NCI-H2227 (cell line): ENCODE measurements around the gene PQBP1.
A peak's percentile ranks its signal among the peaks of the same experiment; 100 is the strongest.
"Not testable (repeated sequence)": the region's sequence is repeated elsewhere in the genome, so short reads cannot be mapped to it uniquely, and the experiment has no call there.

Experiments
- DNase-seq: peaks from one replicate; lab custom pipeline; 2025; ENCODE audit not compliant: unreplicated experiment; lab: John Stamatoyannopoulos, UW

The PQBP1 gene, protein sequence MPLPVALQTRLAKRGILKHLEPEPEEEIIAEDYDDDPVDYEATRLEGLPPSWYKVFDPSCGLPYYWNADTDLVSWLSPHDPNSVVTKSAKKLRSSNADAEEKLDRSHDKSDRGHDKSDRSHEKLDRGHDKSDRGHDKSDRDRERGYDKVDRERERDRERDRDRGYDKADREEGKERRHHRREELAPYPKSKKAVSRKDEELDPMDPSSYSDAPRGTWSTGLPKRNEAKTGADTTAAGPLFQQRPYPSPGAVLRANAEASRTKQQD

DNA sequence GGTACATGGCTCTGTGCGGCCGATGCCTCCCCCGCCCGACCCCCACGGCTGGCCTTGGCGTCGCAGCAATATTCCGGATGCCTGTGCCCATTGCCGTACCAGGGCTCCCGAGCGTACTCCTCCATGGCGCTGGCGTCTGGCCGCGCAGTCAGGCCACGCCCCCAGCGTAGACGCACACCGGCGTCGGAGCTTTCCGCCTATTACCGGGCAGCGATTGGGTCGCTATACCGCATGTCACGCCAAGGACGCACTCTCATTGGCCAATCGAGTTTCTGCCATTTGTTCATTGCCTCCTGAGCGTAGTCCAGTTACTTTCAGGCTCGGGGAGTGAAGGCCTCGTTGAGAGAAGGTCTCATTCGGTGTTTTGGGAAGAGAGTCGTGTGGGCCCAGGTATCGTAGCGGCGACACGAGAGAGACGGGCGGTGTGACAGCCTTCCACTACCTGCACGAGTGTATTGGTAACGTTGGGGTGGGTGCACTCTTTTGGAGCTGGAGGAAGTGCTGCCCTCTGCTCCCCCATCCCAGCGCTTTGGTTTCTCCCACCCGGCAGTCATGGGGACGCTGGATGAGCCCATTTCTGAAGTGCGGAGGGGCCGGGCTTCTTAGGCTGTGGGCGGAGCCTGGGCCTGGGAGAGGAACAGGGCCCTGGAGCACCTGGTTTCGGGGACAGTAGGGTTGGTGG is at the start of gene PQBP1, which contains the start of gene TIMM17B:
TSS of gene PQBP1 (plus strand) at position 306 of the 682 bp plus-strand sequence. CDS start 580 bp downstream, outside the sequence.
TSS of gene TIMM17B (minus strand) at position 144 of the 682 bp plus-strand sequence. CDS start at position 125, 19 bp downstream.
- peak; percentile 99 for DNase-seq

DNA sequence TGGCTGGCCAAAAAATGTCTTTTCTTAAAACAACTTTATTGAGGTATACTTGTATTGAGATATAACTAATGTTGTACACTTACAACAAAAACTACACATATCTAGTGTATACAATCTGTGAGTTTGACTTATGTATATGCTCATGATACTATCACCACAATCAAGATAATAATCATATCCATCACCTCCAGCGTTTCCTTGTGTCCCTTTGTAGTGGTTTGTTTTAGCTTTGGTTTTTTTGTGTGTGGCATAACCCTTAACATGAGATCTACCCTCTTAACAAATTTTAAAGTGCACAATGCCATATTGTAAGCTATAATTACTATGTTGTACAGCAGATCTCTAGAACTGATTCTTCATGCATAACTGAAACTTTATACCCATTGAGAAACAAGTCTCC is 48.9 kb upstream of the PQBP1 start:
- no peak for DNase-seq

DNA sequence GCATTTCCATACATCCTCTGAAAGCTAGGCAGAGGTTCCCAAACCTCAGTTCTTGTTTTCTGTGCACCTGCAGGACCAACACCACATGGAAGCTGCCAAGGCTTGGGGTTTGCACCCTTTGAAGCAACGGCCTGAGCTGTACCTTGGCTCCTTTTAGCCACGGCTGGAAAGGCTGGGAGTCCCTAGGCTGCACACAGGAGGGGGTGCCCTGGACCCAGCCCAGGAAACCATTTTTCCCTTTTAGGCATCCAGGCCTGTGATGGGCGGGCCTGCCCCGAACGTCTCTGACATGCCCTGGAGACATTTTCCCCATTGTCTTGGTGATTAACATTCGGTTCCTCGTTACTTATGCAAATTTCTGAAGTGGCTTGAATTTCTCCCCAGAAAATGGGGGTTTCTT is 44.9 kb upstream of the PQBP1 start:
- DNase-seq, result no peak

DNA sequence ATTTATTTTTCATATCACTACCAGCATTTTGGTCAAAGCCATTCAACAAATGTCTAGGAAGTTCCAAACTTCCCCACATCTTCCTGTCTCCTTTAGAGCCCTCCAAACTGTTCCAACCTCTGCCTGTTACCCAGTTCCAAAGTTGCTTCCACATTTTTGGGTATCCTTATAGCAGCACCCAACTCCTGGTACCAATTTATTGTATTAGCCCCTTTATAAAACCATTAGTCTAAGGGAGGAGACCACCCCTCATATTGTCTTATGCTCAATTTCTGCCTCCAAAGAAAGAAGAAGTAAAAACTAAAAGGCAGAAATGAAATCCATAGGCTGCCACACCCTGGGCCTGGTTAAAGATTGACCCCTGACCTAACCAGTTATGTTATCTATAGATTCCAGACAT is 44.2 kb upstream of the PQBP1 start:
- not testable (repeated sequence) for DNase-seq

DNA sequence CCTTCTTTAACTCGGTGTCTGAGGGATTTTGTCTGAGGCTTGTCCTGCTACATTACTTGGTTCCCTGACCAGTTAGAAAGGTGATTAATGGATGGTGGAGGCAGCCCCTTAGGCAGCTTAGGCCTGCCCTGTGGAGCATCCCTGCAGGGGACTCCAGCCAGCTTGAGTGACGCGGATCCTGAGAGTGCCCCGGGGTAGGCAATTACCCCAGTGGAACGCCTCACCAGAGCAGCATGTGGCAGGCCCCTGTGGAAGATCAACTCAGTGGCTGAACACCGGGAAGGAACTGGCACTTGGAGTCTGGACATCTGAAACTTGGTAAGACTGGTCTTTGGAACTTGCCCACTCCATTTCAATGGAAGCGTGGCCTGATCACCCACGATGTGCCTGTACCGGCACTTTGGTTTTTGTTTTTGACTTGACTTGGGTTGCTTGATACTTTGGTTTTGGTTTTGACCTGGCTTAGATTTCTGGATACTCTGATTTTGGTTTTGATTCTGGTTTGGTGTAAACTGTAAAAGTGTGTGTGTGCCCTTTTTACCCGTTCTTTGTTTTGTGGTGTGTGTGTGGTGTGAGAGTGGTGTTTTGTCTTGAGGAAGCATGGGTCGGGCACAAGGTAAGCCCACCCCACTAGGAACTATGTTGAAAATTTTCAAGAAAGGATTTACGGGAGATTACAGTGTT is 43.5 kb upstream of the PQBP1 start:
- DNase-seq, result not testable (repeated sequence)

DNA sequence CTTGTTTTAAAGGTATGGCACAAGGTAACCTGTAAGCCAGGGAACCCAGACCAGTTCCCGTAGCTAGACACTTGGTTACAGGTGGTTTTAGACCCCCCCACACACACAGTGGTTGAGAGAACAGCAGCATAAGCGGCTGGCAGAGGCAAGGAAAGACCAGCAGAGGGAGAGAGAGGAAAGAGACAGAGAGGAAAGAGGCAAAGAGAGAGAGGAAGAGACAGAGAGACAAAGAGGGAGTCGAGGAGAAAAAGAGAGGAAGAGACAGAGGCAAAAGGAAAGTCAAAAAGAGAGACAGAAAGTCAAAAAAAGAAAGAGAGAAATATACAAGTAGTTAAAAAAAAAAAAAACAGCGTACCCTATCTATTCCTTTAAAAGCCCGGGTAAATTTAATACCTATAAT is 42.8 kb upstream of the PQBP1 start:
- peak; percentile 22 for DNase-seq

DNA sequence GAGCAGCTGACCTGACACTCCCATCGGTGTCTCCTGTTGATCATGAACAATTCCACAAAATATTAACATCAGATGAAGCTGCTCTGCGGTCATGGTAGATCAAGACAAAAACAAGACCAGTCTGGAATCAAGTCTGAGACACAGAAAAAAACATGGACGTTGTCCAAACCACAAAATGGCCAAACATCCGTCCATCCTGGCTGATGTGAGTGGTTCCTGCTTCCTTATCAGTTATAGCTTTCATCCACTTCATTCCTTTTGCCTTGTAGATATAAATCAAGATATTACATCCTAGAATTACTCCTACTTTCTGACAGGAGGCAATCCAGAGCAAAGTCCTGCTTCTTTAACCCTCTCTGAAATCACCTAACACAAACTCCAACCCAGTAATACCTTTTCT is 33.5 kb upstream of the PQBP1 start:
- DNase-seq, result no peak

DNA sequence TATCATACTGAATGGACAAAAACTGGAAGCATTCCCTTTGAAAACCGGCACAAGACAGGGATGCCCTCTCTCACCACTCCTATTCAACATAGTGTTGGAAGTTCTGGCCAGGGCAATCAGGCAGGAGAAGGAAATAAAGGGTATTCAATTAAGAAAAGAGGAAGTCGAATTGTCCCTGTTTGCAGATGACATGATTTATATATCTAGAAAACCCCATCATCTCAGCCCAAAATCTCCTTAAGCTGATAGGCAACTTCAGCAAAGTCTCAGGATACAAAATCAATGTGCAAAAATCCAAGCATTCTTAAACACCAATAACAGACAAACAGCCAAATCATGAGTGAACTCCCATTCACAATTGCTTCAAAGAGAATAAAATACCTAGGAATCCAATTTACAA is 25.7 kb upstream of the PQBP1 start:
- not testable (repeated sequence) for DNase-seq

DNA sequence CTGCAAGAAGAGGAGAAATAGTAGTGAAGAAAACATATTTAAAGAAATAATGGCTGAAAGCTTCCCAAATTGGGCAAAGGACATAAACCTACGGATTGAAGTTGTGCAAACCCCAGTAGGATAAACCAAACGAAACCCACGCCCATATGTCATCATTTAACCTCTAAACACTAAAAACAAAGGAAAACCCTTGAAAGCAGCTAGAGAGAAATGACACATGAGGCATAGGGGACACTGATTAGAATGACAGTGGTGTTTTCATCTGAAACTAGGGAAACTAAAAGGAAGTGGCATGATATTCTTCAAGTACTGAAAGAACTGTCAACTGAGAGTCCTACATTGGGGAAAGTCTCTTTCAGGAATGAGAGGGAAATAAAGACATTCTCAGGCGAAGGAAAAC is 20.8 kb upstream of the PQBP1 start:
- not testable (repeated sequence) for DNase-seq

DNA sequence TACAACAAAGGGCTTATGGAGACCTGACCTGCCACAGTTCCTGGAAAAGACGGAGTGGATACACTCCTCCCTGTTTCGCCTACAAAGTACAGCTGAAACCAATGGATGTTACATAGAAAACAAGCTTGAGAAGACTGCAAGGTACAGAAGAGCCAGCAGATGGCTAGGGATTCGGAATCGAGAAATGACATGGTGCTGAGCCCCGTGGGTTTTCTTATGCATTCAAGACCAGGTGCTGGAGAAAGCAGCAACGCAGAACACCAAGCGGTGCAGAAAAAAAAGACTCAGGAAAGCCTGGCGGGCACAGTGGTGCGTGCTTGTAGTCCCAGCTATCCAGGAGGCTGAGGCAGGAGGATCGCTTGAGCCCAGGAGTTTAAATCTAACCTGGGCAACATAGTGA is 14.0 kb upstream of the PQBP1 start:
- DNase-seq, result peak; percentile 31

DNA sequence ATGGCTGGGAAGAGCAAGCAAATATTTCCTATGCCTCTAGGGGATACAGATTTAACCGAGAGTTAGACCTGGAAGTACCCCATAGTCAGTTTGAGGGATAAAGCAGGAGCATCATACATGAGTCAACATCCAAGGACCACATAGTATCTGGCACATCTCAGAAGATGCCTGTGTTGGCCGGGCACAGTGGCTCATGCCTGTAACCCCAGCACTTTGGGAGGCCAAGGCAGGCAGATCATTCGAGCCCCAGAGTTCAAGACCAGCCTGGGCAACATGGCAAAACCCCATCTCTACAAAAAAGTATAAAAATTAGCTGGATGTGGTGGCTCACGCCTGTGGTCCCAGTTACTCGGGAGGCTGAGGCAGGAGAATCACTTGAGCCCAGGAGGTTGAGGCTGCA is 11.1 kb upstream of the PQBP1 start:
- DNase-seq, result not testable (repeated sequence)

DNA sequence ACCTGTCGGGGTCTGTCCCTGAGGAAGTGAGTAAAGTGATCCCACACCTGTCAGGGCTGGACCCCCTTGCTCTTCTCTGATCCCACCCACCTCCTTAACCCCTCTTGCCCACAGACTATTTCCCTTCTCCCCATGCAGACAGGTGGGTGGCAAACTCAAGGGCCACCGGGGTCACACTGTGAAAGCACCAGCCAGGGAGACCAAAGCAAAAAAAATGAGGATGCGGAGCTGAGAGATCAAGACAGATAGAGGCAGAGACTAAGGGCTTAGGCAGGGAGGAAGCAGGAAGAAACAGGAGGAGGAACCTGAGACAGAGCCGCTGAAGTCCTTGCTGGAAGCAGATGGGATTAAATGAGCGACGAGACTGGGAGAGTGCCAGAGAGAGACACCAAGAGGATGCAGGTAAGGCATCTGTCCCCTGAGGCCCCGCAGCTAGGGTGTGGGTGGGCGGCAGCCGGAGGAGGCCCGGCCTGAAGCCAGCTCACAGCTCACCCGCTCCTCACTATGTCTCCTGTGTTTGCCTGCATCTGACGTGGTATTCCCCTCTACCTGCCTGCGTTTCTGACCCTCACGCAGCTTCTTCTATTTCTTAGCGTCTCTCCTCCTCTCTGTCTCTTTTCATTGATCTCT is 7.3 kb upstream of the PQBP1 start:
- no peak for DNase-seq

DNA sequence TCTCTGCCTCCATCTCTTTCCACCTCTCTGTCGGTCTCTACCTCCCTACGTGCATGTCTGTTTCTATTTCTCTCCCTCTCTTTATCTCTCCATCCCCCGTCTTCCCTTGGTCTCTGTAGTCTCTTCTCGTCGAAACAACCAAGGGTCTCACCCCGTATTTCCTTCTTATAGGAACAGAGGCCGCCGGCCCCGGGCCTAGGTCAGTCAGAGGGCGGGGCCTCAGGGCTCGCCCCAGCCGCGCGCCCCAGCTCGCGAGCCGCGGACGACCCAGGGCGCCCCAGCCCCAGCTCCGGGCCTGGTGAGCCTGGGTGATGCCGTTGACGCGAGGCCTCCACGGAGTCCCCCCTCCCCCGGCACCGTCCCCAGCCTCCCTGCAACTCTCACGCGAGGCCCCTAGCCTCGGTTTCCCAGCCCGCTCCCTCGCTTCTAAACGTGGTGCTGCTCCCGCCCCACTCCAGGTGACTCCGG is 6.8 kb upstream of the PQBP1 start:
- DNase-seq, result peak; percentile 57

DNA sequence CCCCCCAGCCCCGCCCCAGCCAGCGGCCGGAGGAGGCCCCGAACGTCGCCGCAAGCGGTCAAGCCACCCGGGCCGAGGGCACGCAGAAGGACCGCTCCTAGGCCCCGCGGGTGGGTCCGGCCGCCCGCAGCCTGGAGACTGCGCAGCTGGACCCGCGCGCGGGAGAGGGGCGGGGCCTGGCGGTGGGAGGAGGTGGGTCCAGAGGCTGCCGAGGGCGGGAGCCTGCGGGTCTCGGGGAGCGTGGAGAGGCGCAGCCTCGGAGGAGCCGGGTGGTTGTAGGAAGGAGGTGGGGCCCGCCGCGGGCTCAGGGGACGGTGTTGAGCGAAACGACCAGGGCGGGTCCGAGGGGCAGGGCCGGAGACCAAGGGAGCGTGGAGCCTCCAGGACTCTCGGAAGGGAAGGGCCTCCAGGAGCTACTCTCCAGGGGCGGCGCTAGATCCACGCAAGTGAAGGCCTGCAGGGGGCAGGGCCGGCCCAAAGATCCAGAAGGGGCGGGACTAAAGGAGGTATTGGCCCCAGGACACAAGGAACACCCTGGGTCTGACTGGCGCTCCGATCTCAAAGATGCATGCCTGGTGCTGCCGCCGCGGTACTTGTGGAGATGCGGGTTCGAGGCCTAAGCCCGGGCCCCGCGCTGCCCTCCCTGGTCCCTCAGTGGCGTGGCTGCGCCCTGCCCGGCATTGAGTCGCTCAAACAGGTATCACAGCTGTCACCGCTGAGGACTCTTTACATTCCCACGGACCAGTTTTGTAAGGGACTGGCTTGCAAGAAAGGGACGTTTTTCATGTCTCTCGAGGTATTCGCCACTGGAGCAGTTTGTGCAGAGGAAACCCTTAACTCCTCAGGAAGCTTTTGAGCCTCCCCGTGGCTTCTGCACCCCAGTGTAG is 6.1 kb upstream of the PQBP1 start:
- peak; percentile 96 for DNase-seq

DNA sequence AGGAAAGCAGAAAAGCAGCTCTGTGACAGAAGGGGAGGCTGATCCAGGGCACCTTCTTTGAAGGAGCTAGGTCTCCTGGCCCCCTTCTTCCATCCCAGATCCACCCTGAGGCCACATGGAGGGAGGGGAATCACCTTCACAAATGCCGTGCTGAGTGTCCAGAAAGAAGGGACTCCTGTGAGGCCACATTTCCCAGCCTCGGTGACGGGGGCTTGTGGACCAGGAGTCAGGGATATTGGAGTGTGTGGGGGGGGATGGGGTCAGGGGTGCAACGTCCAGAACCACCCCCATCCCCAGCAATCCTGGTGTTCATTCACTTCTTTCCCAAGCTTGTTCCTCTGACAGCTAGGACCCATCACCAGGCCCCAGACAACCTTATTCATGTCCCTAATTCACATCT is 4.8 kb upstream of the PQBP1 start:
- no peak for DNase-seq

DNA sequence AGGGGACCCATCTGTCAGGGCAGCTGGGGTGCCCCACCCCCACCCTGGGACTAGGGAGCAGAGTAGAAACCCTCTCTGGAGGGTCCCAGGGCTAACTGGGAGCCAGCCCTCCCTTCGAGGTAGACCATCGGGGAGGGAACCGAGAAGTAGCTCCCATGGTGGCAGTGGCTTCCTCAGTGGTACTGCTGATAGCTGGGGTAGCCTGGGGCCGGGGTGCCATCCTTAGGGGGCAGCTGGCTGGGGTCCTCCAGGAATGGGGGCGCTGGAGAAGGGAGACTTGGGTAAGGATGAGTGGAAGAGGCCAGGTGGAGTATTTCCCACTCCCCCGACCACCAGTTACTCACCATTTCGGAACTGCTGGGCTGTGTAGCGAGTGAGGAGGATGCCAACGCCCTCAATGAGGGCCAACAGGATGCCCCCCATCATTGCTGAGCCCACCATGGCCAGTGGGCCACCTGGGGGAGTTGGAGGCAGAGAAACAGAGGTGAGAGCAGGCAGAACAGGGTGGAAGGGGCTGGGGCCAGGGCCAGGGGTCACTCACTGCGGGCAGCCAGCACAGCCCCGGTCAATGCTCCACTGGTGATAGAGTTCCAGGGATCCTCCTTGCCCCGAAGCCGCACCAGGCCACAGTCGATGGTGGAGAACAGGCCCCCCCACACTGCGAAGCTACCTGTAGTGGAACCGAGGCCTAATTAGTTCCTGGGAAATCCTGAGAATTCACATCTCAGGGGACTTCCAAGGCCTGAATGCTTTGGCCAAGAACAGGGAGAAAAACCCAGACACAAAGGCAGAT is 4.0 kb upstream of the PQBP1 start:
- no peak for DNase-seq

DNA sequence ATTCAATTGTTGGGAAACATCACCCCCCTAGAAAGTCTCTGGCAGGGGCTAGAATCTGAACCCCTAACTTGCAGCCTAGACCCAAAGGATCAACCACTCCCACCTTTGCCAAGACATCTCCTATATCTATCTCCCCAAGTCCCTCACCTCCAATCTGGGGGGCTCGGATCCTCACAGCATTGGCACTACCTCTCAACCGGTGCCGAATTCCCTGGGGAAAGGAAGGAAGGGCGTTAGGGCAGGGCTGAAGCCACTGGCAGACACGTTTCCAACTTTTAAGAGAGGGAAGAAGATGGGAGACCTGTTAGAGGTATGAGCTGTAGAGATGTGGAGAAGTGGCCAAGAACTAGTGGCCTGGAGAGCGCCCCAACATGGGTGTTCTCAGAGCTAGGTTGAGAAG is 2.8 kb upstream of the PQBP1 start:
- DNase-seq, result no peak

DNA sequence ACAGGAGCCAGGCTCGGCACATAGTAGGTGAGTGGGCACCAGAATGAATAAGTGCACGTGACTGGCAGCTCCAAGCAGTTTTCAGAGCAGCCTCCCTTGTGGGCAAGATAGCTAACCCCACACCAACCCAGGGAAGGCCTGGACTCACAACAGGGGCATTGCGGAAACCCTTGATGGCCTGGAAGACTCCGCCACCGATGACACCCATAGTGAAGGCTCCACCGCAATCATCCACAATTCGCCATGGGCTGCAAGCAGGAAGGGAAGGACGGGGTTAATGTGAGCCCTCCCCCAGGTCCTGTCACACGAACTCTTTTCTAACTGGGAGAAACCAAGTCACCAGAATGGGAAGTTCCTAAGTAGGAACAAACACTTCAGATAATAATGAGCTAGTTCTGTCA is 1.1 kb upstream of the PQBP1 start:
- DNase-seq, result peak; percentile 32

DNA sequence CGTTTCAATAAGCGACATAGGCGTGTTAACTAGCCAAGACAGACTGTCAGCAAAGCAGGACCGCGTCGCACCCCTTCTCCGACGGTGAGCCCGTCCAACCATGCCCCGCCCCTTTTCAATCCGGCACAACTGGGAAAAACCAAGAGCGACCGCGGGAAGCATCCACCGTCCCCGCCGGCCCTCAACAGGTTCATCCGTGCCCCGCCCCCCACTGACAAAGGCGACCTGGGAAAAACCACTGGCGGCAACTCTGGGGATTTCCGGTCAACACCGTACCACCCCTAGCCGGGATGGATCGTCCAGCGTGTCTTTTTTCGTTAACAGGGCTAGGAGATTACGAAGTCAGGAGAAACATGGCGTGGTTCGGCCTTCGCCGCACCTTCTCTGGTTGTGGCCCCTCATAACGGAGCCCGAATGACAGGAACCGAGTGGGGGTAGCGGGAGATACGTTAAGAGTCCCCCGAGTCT is 539 bp upstream of the PQBP1 start:
- peak; percentile 94 for DNase-seq

DNA sequence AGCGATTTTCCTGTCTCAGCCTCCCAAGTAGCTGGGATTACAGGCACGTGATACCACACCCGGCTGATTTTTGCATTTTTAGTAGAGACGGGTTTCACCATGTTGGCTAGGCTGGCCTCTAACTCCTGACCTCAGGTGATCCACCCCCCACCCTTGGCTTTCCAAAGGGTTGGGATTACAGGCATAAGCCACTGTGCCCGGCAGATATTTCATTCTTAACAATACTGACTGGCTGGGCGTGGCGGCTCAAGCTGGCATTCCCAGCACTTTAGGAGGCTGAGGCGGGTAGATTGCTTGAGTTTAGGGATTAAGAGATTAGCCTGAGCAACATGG is 1.3 kb downstream of the PQBP1 start:
- DNase-seq, result no peak
